HT1080 (cell line): ENCODE results near the gene USP37. TPM values are rescaled to one million over a fixed set of nuclear protein-coding genes. Genes with fewer than 3 reads are reported as not detected.

Source experiments
- DNase-seq: peaks from one replicate; pipeline ENCODE4 v3.0.0-alpha.2; 2015; ENCODE audit warnings: low read depth
- polyA plus RNA-seq, 2 experiments: library from polyadenylated mRNA; depleted of rRNA; stranded (reverse); fragments of >200 nt; gene quantifications; 2 replicates each; pipeline ENCODE4 v1.2.3, GENCODE V29; 2015
- total RNA-seq: library from RNA; depleted of rRNA; stranded (reverse); fragments of >200 nt; shearing (Covaris generic); gene quantifications from 2 replicates; pipeline ENCODE4 v1.2.3, GENCODE V29; 2014; rRNA removed

The USP37 gene
- total RNA-seq: 7.7 and 8.7 TPM in 2 replicates
- 2.6 and 3.4 TPM in 2 replicates for polyA plus RNA-seq (2015; cell fraction: cytosol; rRNA removed)
- 7.0 and 8.5 TPM in 2 replicates for polyA plus RNA-seq (2015; cell fraction: nucleus; rRNA removed)

GRCh38 chr2:218568190-218569037 lies at the start of gene USP37, which contains the start of gene CNOT9:
TSS of gene USP37 (minus strand) at chr2:218568351. CDS start at chr2:218558653, 9,698 bp downstream.
TSS of gene CNOT9 (plus strand) at chr2:218568839. CDS start at chr2:218568955, 116 bp downstream.
- DNase-seq: peak; percentile 97

GRCh38 chr2:218615868-218616315 lies 47.7 kb upstream of the USP37 start:
- DNase-seq: no peak

GRCh38 chr2:218607436-218608115 lies 39.4 kb upstream of the USP37 start, which contains the start of gene PLCD4:
TSS of gene PLCD4 (plus strand) at chr2:218607899. CDS start at chr2:218615740, 7,841 bp downstream.
- DNase-seq: peak; percentile 73

- peak; percentile 33 for DNase-seq
Measured at GRCh38 chr2:218605432-218605831, 37.3 kb upstream of the USP37 start.

- DNase-seq: no peak
Measured at GRCh38 chr2:218585541-218585940, 17.4 kb upstream of the USP37 start.

- no peak for DNase-seq
Measured at GRCh38 chr2:218583983-218584850, 16.1 kb upstream of the USP37 start.

- DNase-seq: peak; percentile 96
Measured at GRCh38 chr2:218582076-218582475, 13.9 kb upstream of the USP37 start.

- no peak for DNase-seq
Measured at GRCh38 chr2:218578272-218578877, 10.2 kb upstream of the USP37 start.

- DNase-seq: no peak
Measured at GRCh38 chr2:218577482-218578220, 9.5 kb upstream of the USP37 start.

GRCh38 chr2:218576854-218577253 lies 8.7 kb upstream of the USP37 start:
- DNase-seq: no peak

- DNase-seq: no peak
Measured at GRCh38 chr2:218570850-218571249, 2.7 kb upstream of the USP37 start.

GRCh38 chr2:218569661-218570500 lies 1.7 kb upstream of the USP37 start:
- peak; percentile 38 for DNase-seq

GRCh38 chr2:218569038-218569431 lies 884 bp upstream of the USP37 start:
- DNase-seq: peak; percentile 61

GRCh38 chr2:218567797-218568189 lies 358 bp downstream of the USP37 start:
- no peak for DNase-seq

- DNase-seq: no peak
Measured at GRCh38 chr2:218566296-218566695, 1.9 kb downstream of the USP37 start.

GRCh38 chr2:218564056-218564455 lies 4.1 kb downstream of the USP37 start:
- DNase-seq: no peak

- DNase-seq: no peak
Measured at GRCh38 chr2:218558986-218559385, 9.2 kb downstream of the USP37 start.

GRCh38 chr2:218557941-218558340 lies 10.2 kb downstream of the USP37 start:
- no peak for DNase-seq

GRCh38 chr2:218555527-218555926 lies 12.6 kb downstream of the USP37 start:
- no peak for DNase-seq
